K562 (cell line): ENCODE results near the gene TMEM101. TPM values are rescaled to one million over a fixed set of nuclear protein-coding genes. Genes with fewer than 3 reads are reported as not detected.

Experiments used
- GATAD2A ChIP-seq: fragments of 450-650 bp; IDR thresholded peaks from 2 replicates; pipeline ENCODE4 v1.6.1; 2017
- HCFC1 ChIP-seq: IDR thresholded peaks from 2 replicates; pipeline ENCODE4 v1.6.1; 2012; ENCODE audit warnings: low read depth, low read length, improper control_type of control experiment
- HIVEP1 ChIP-seq: fragments of 250-450 bp; sonication (Bioruptor Pico); IDR thresholded peaks from 2 replicates; pipeline ENCODE4 v1.4.0; 2020; ENCODE audit warnings: mild to moderate bottlenecking
- HMG20A ChIP-seq: fragments of 450-650 bp; formaldehyde crosslinking; conservative IDR thresholded peaks from 2 replicates; pipeline ENCODE4 v1.4.0; 2020; ENCODE audit warnings: mild to moderate bottlenecking, mixed read lengths
- JUND ChIP-seq, 2 experiments: IDR thresholded peaks; 2 replicates in 1 of 2; 3 replicates in 1 of 2; pipeline ENCODE4 v1.6.1; 2011; ENCODE audit warnings: borderline replicate concordance in 2 of 2, low read depth in 2 of 2, low read length in 2 of 2, improper control_type of control experiment in 1 of 2, missing biosample characterization in 1 of 2, missing genetic modification characterization in 1 of 2, missing genetic modification reagents in 1 of 2
- NFIX ChIP-seq: fragments of 250-450 bp; sonication (Bioruptor Pico); IDR thresholded peaks from 2 replicates; pipeline ENCODE4 v1.4.0; 2020; ENCODE audit warnings: low read depth, mild to moderate bottlenecking, moderate library complexity
- SMAD3 ChIP-seq: fragments of 450-650 bp; formaldehyde crosslinking; conservative IDR thresholded peaks from 2 replicates; pipeline ENCODE4 v1.4.0; 2020; ENCODE audit warnings: mild to moderate bottlenecking
- TSC22D4 ChIP-seq: fragments of 450-650 bp; IDR thresholded peaks from 2 replicates; pipeline ENCODE4 v1.6.1; 2016; ENCODE audit warnings: missing genetic modification characterization, missing biosample characterization, control low read depth
- ZNF274 ChIP-seq: IDR thresholded peaks from 2 replicates; pipeline ENCODE4 v1.6.1; 2011; ENCODE audit warnings: low read depth, mild to moderate bottlenecking, low read length, moderate library complexity, borderline replicate concordance
- ZNF324 ChIP-seq: fragments of 250-450 bp; sonication (Bioruptor Pico); IDR thresholded peaks from 2 replicates; pipeline ENCODE4 v1.4.0; 2020; ENCODE audit warnings: mild to moderate bottlenecking
- ZNF717 ChIP-seq: fragments of 250-450 bp; sonication (Bioruptor Pico); IDR thresholded peaks from 2 replicates; pipeline ENCODE4 v1.5.0; 2021
- ZSCAN29 ChIP-seq: fragments of 450-650 bp; IDR thresholded peaks from 2 replicates; pipeline ENCODE4 v1.6.1; 2017
- polyA plus RNA-seq, 8 experiments: library from polyadenylated mRNA; depleted of rRNA in 4 of 8; stranded (reverse) in 5 of 8; unstranded in 3 of 8; fragments of >200 nt; fragmentation: Nextera tagmentation in 2 of 8; fragmentation: Illumina TruSeq in 1 of 8; extraction: Ambion mirVana in 2 of 8; extraction: Trizol in 1 of 8; gene quantifications; 2 replicates each; pipeline versions ENCODE4 v1.2.1 to v1.2.3, GENCODE V29; 2011 to 2014; ENCODE audit warnings: inconsistent platforms in 1 of 8, missing spikeins in 1 of 8
- total RNA-seq, 7 experiments: library from RNA; depleted of rRNA in 6 of 7; stranded (reverse); fragments of >200 nt in 6 of 7; fragmentation: Illumina TruSeq in 2 of 7; extraction: Trizol in 2 of 7; gene quantifications; 2 replicates each; pipeline versions ENCODE4 v1.2.1 to v1.2.3, GENCODE V29; 2011 to 2021; ENCODE audit warnings: low replicate concordance in 1 of 7
- TF ChIP-seq, protein P1 (sequence below): fragments of 450-650 bp; IDR thresholded peaks from 2 replicates; pipeline ENCODE4 v1.6.1; 2018; ENCODE audit not compliant: partially characterized antibody
- TF ChIP-seq, protein P2 (sequence below): fragments of 250-450 bp; sonication (Bioruptor Pico); IDR thresholded peaks from 2 replicates; pipeline ENCODE4 v1.8.0; 2021; ENCODE audit warnings: moderate library complexity, mild to moderate bottlenecking, inconsistent platforms
- TF ChIP-seq, protein P3 (sequence below): sonication (generic); formaldehyde crosslinking; IDR thresholded peaks from 2 replicates; pipeline ENCODE4 v1.8.1; 2022; ENCODE audit warnings: missing genetic modification reagents
- TF ChIP-seq, protein P4 (sequence below), 3 experiments: fragments of 200-800 bp in 1 of 3; sonication (Bioruptor generic) in 1 of 3; sonication (generic) in 1 of 3; formaldehyde crosslinking in 1 of 3; IDR thresholded peaks; 2 replicates each; pipeline versions ENCODE4 v1.6.1 to v1.8.0; 2016 to 2022; ENCODE audit warnings: mild to moderate bottlenecking in 2 of 3, missing compliant biosample characterization in 2 of 3, missing genetic modification characterization in 2 of 3, missing genetic modification reagents in 1 of 3

The TMEM101 gene
- total and polyA plus RNA-seq, 9 of the 15 experiments (the other 6 are each of a cell fraction or from before 2014, with no cell fraction given): 21.2 to 110 (median 37.8) TPM

DNA sequence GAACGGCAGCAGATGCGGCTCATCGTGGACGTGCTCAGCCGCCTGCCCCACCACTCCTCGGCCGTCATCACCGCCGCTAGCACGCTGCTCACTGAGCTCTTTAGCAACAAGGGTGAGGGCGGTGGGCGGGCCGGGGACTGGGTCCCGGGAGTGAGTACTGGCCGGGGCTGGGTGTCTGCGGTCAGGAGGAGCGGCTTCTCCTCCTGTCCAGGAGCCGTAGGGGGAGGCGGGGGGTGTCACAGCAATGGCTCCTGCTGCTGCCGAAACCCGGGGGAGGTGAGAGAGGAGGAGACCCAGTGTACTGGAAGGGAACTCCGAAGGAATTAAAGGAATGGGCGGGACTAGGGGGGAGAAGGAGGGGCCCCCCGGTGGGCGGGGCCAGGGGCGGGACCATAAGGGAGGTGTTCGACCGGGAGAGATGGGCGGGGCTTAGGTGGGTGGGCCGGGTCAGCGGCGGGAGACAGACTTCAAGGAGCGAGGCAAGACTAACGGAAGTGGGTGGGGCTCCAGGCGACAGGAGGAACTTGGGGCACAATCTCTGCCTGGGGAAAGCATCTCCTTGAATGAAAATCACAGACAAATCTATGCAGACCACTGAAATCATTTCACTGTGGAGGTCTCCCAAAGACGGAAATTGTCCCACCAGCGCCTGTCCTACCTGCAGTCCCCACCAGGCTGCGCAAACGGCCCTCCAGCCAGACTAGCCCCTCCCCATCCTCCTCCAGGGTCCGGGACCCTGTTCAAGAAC is 8.0 kb downstream of the TMEM101 start (continued):
- TF ChIP-seq, protein P1, sequence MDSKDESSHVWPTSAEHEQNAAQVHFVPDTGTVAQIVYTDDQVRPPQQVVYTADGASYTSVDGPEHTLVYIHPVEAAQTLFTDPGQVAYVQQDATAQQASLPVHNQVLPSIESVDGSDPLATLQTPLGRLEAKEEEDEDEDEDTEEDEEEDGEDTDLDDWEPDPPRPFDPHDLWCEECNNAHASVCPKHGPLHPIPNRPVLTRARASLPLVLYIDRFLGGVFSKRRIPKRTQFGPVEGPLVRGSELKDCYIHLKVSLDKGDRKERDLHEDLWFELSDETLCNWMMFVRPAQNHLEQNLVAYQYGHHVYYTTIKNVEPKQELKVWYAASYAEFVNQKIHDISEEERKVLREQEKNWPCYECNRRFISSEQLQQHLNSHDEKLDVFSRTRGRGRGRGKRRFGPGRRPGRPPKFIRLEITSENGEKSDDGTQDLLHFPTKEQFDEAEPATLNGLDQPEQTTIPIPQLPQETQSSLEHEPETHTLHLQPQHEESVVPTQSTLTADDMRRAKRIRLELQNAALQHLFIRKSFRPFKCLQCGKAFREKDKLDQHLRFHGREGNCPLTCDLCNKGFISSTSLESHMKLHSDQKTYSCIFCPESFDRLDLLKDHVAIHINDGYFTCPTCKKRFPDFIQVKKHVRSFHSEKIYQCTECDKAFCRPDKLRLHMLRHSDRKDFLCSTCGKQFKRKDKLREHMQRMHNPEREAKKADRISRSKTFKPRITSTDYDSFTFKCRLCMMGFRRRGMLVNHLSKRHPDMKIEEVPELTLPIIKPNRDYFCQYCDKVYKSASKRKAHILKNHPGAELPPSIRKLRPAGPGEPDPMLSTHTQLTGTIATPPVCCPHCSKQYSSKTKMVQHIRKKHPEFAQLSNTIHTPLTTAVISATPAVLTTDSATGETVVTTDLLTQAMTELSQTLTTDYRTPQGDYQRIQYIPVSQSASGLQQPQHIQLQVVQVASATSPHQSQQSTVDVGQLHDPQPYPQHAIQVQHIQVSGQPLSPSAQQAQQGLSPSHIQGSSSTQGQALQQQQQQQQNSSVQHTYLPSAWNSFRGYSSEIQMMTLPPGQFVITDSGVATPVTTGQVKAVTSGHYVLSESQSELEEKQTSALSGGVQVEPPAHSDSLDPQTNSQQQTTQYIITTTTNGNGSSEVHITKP: peak; percentile 67
- TF ChIP-seq TSC22D4 (tag) (no peak), ZNF324 (CRISPR knock-in tag) (no peak), ZNF274 (no peak), JUND (IDR thresholded peaks at IDR 0.05; ENCODE audit: borderline replicate concordance, low read depth, low read length) (peak; percentile 8; the same call in 1 of the 2 replicates), JUND (tag; IDR thresholded peaks at IDR 0.05; ENCODE audit: borderline replicate concordance, low read depth, low read length) (no peak), SMAD3 (no peak), GATAD2A (no peak), ZNF717 (CRISPR knock-in tag) (no peak), HIVEP1 (CRISPR knock-in tag) (no peak), NFIX (CRISPR knock-in tag) (no peak), HMG20A (CRISPR knock-in tag) (0 out of 2 replicates have a peak, but pooled peaks have one; percentile 47), ZSCAN29 (no peak), HCFC1 (no peak)
- TF ChIP-seq, protein P2, sequence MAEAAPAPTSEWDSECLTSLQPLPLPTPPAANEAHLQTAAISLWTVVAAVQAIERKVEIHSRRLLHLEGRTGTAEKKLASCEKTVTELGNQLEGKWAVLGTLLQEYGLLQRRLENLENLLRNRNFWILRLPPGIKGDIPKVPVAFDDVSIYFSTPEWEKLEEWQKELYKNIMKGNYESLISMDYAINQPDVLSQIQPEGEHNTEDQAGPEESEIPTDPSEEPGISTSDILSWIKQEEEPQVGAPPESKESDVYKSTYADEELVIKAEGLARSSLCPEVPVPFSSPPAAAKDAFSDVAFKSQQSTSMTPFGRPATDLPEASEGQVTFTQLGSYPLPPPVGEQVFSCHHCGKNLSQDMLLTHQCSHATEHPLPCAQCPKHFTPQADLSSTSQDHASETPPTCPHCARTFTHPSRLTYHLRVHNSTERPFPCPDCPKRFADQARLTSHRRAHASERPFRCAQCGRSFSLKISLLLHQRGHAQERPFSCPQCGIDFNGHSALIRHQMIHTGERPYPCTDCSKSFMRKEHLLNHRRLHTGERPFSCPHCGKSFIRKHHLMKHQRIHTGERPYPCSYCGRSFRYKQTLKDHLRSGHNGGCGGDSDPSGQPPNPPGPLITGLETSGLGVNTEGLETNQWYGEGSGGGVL (CRISPR knock-in tag): no peak
- TF ChIP-seq, protein P3, sequence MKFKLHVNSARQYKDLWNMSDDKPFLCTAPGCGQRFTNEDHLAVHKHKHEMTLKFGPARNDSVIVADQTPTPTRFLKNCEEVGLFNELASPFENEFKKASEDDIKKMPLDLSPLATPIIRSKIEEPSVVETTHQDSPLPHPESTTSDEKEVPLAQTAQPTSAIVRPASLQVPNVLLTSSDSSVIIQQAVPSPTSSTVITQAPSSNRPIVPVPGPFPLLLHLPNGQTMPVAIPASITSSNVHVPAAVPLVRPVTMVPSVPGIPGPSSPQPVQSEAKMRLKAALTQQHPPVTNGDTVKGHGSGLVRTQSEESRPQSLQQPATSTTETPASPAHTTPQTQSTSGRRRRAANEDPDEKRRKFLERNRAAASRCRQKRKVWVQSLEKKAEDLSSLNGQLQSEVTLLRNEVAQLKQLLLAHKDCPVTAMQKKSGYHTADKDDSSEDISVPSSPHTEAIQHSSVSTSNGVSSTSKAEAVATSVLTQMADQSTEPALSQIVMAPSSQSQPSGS: no peak
- TF ChIP-seq, protein P4, sequence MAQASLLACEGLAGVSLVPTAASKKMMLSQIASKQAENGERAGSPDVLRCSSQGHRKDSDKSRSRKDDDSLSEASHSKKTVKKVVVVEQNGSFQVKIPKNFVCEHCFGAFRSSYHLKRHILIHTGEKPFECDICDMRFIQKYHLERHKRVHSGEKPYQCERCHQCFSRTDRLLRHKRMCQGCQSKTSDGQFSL (CRISPR knock-in tag; IDR thresholded peaks at IDR 0.05): no peak
- TF ChIP-seq, protein P4 (tag; IDR thresholded peaks at IDR 0.05): no peak
